K562 (cell line): ENCODE results near the gene CNGA1. TPM values are rescaled to one million over a fixed set of nuclear protein-coding genes. Genes with fewer than 3 reads are reported as not detected.

Experiments
- ATAC-seq: fragments of 200-7000 bp; cut with Tn5 transposase; 3 replicates; pipeline ENCODE4 v1.9.1; 2020; ENCODE audit warnings: moderate library complexity
- BruUV-seq: library from RNA; stranded (reverse); fragments of 400-500 nt; replicated peaks from 2 replicates; lab custom pipeline; 2021; lab: Mats Ljungman, UMichigan
- CTCF ChIA-PET: fragments of 300-600 bp; formaldehyde crosslinking; extraction: SDS; loops from one replicate; lab custom pipeline; 2021; ENCODE audit warnings: low intra/inter-chr PET ratio; lab: Yijun Ruan, JAX
- POLR2A ChIA-PET: fragments of 300-600, 350-650 bp; sonication (Branson Sonifier 250); formaldehyde crosslinking; extraction: SDS; loops from one replicate; lab custom pipeline; 2021; ENCODE audit warnings: antibody characterized with exemption, inconsistent platforms; lab: Yijun Ruan, JAX
- DNase-seq, 4 experiments: peaks; one replicate each; pipeline versions ENCODE4 v3.0.0 to v3.0.0-alpha.2; 2011 to 2018; ENCODE audit warnings: low spot score in 3 of 4, mixed read lengths in 3 of 4; ENCODE audit errors: extremely low read depth in 1 of 4
- FAIRE-seq: peaks from 2 replicates; lab custom pipeline; 2011; peaks lifted over from hg19 to GRCh38; lab: Jason Lieb, UNC
- H2AFZ ChIP-seq: 2 replicates; pipeline ENCODE4 v1.6.0; 2011; ENCODE audit warnings: low read depth, low read length, control low read depth, inconsistent platforms
- H3K27ac ChIP-seq: fragments of 200-600 bp; 3 replicates; pipeline ENCODE4 v1.8.0; 2011; ENCODE audit warnings: low read depth, mild to moderate bottlenecking, control low read depth, inconsistent platforms, low read length, moderate library complexity, mixed read lengths; ENCODE audit errors: extremely low read depth
- H3K27me3 ChIP-seq, 2 experiments: fragments of 300-600 bp in 1 of 2; 2 replicates in 1 of 2; 3 replicates in 1 of 2; pipeline versions ENCODE4 v1.6.0 to v1.8.0; 2011; ENCODE audit warnings: inconsistent platforms in 2 of 2, low read length in 2 of 2, mild to moderate bottlenecking in 1 of 2, mixed read lengths in 1 of 2, moderate library complexity in 1 of 2; ENCODE audit not compliant: control insufficient read depth in 2 of 2, insufficient read depth in 2 of 2
- H3K36me3 ChIP-seq: fragments of 300-600 bp; 3 replicates; pipeline ENCODE4 v1.8.0; 2011; ENCODE audit warnings: mild to moderate bottlenecking, low read length, inconsistent platforms; ENCODE audit not compliant: control insufficient read depth, insufficient read depth
- H3K4me1 ChIP-seq, 2 experiments: fragments of 200-600 bp in 1 of 2; replicated peaks in 1 of 2; 2 replicates in 1 of 2; 3 replicates in 1 of 2; pipeline versions ENCODE4 v1.5.1 to v1.8.0; 2011; ENCODE audit warnings: inconsistent platforms in 2 of 2, low read length in 2 of 2, mild to moderate bottlenecking in 1 of 2, mixed read lengths in 1 of 2, moderate library complexity in 1 of 2; ENCODE audit not compliant: control insufficient read depth in 2 of 2, insufficient read depth in 2 of 2
- H3K4me2 ChIP-seq: 2 replicates; pipeline ENCODE4 v1.6.1; 2011; ENCODE audit warnings: low read length, control low read depth, inconsistent platforms, mixed read lengths; ENCODE audit not compliant: insufficient read depth
- H3K4me3 ChIP-seq: fragments of 200-600 bp; sonication (generic), shearing (Covaris generic); 2 replicates; pipeline ENCODE4 v1.5.1; 2016; ENCODE audit warnings: control low read depth, inconsistent platforms
- H3K79me2 ChIP-seq: fragments of 200-600 bp; 3 replicates; pipeline ENCODE4 v1.8.0; 2011; ENCODE audit warnings: low read length, inconsistent platforms; ENCODE audit not compliant: control insufficient read depth, insufficient read depth
- H3K9ac ChIP-seq, 2 experiments: 2 replicates each; pipeline versions ENCODE4 v1.6.0 to v1.6.1; 2011; ENCODE audit warnings: low read depth in 2 of 2, low read length in 2 of 2, control low read depth in 1 of 2, inconsistent platforms in 1 of 2, mild to moderate bottlenecking in 1 of 2, mixed read lengths in 1 of 2; ENCODE audit not compliant: insufficient read depth in 1 of 2
- H3K9me1 ChIP-seq: one replicate; pipeline ENCODE4 v1.6.0; 2011; ENCODE audit warnings: inconsistent platforms, mild to moderate bottlenecking, low read length, moderate library complexity; ENCODE audit not compliant: control insufficient read depth, insufficient read depth
- H3K9me3 ChIP-seq: replicated peaks from 2 replicates; pipeline ENCODE4 v1.5.1; 2011; ENCODE audit warnings: low read depth, low read length, inconsistent platforms; ENCODE audit not compliant: control insufficient read depth, insufficient read depth
- H4K20me1 ChIP-seq: replicated peaks from 2 replicates; pipeline ENCODE4 v1.6.1; 2011; ENCODE audit warnings: low read length, inconsistent platforms, mixed read lengths; ENCODE audit not compliant: control insufficient read depth, insufficient read depth
- HNRNPH1 ChIP-seq: fragments of 200-400 bp; formaldehyde crosslinking; optimal IDR thresholded peaks from 2 replicates; pipeline ENCODE3; 2017; ENCODE audit warnings: low read depth, mild to moderate bottlenecking, low read length, moderate library complexity
- MAFG ChIP-seq: fragments of 450-650 bp; conservative IDR thresholded peaks from 2 replicates; pipeline ENCODE4 v1.6.1; 2016; ENCODE audit warnings: missing genetic modification characterization, missing compliant biosample characterization
- NCOA2 ChIP-seq, 2 experiments: fragments of 450-650 bp; IDR thresholded peaks; 2 replicates each; pipeline ENCODE4 v1.6.1; 2018; ENCODE audit warnings: mild to moderate bottlenecking in 2 of 2, moderate library complexity in 1 of 2; ENCODE audit not compliant: partially characterized antibody in 2 of 2
- NCOA6 ChIP-seq: fragments of 450-650 bp; IDR thresholded peaks from 2 replicates; pipeline ENCODE4 v1.6.1; 2017; ENCODE audit warnings: mild to moderate bottlenecking
- NONO ChIP-seq, 2 experiments: fragments of 200-400 bp in 1 of 2; fragments of 450-650 bp in 1 of 2; formaldehyde crosslinking in 1 of 2; IDR thresholded peaks; 2 replicates each; pipeline ENCODE4 v1.6.1; 2017; ENCODE audit warnings: low read depth in 2 of 2, mild to moderate bottlenecking in 2 of 2, moderate library complexity in 2 of 2, low read length in 1 of 2
- PHB ChIP-seq: fragments of 250-450 bp; sonication (Bioruptor Pico); IDR thresholded peaks from 2 replicates; pipeline ENCODE4 v1.5.0; 2021
- SNIP1 ChIP-seq: fragments of 450-650 bp; IDR thresholded peaks from 2 replicates; pipeline ENCODE4 v1.7.1; 2017; ENCODE audit warnings: low read depth, mild to moderate bottlenecking
- SRSF3 ChIP-seq: fragments of 200-400 bp; formaldehyde crosslinking; IDR thresholded peaks from 2 replicates; pipeline ENCODE4 v1.6.1; 2016; ENCODE audit warnings: mild to moderate bottlenecking, low read length, moderate library complexity; ENCODE audit not compliant: insufficient read depth
- STAT5A ChIP-seq: IDR thresholded peaks from 2 replicates; pipeline ENCODE4 v1.6.1; 2012; ENCODE audit warnings: low read length, inconsistent platforms, borderline replicate concordance
- ZNF165 ChIP-seq: fragments of 250-450 bp; sonication (Bioruptor Pico); IDR thresholded peaks from 2 replicates; pipeline ENCODE4 v1.4.0; 2020; ENCODE audit warnings: borderline replicate concordance
- ZNF444 ChIP-seq: fragments of 250-450 bp; sonication (Bioruptor Pico); IDR thresholded peaks from 2 replicates; pipeline ENCODE4 v1.4.0; 2020; ENCODE audit warnings: mild to moderate bottlenecking, moderate library complexity
- ZNF780A ChIP-seq: fragments of 250-450 bp; sonication (Bioruptor Pico); IDR thresholded peaks from 2 replicates; pipeline ENCODE4 v1.5.0; 2021; ENCODE audit warnings: mild to moderate bottlenecking
- WGBS: fragments of 100-300 bp; shearing (Covaris generic); methylation state at CpG from one replicate; pipeline ENCODE4 v1.1.6; 2016; ENCODE audit warnings: low coverage, mixed read lengths; ENCODE audit not compliant: insufficient coverage; ENCODE audit errors: missing lambda C conversion rate; 5-methylcytosine and 5-hydroxymethylcytosine counted together
- in situ Hi-C: fragments of 300-500 bp; cut with MboI; formaldehyde crosslinking; loops from 4 replicates; pipeline ENCODE4 v1.15.0; 2018; ENCODE audit warnings: inconsistent platforms, mixed read lengths
- intact Hi-C: fragments of 100-400 bp; cut with micrococcal nuclease; formaldehyde crosslinking; loops from 2 replicates; pipeline ENCODE4 v1.14.2; 2022
- polyA plus RNA-seq, 8 experiments: library from polyadenylated mRNA; depleted of rRNA in 4 of 8; stranded (reverse) in 5 of 8; unstranded in 3 of 8; fragments of >200 nt; fragmentation: Nextera tagmentation in 2 of 8; fragmentation: Illumina TruSeq in 1 of 8; extraction: Ambion mirVana in 2 of 8; extraction: Trizol in 1 of 8; gene quantifications; 2 replicates each; pipeline versions ENCODE4 v1.2.1 to v1.2.3, GENCODE V29; 2011 to 2014; ENCODE audit warnings: inconsistent platforms in 1 of 8, missing spikeins in 1 of 8
- total RNA-seq, 7 experiments: library from RNA; depleted of rRNA in 6 of 7; stranded (reverse); fragments of >200 nt in 6 of 7; fragmentation: Illumina TruSeq in 2 of 7; extraction: Trizol in 2 of 7; gene quantifications; 2 replicates each; pipeline versions ENCODE4 v1.2.1 to v1.2.3, GENCODE V29; 2011 to 2021; ENCODE audit warnings: low replicate concordance in 1 of 7
- TF ChIP-seq, protein P1 (sequence below): fragments of 450-650 bp; IDR thresholded peaks from one replicate; pipeline ENCODE4 v1.6.1; 2018; ENCODE audit warnings: mild to moderate bottlenecking, moderate library complexity; ENCODE audit not compliant: partially characterized antibody
- TF ChIP-seq, protein P2 (sequence below): fragments of 450-650 bp; formaldehyde crosslinking; IDR thresholded peaks from 2 replicates; pipeline ENCODE4 v1.4.0; 2020; ENCODE audit warnings: mild to moderate bottlenecking

CNGA1 gene
- total and polyA plus RNA-seq, 9 of the 15 experiments (the other 6 are each of a cell fraction or from before 2014, with no cell fraction given) = 0.03 to 0.29 (median 0.04) TPM; not detected in 5

- ATAC-seq (no peak), DNase-seq (no peak), FAIRE-seq (no peak)
- 0% methylated on average over 8 of the region's 8 CpGs for WGBS
- Histone ChIP-seq H3K27me3 (peaks cover 9 to 14% of the 10 kb centered on the region in 2 experiments; a peak in 4 of 5 replicates), H3K9me3 (no peaks in the 10 kb centered on the region), H3K4me2 (no peak overlapping the region), H3K9ac (no peak overlapping the region), H4K20me1 (no peaks in the 10 kb centered on the region), H2AFZ (no peak overlapping the region), H3K27ac (no peak overlapping the region), H3K4me3 (no peak overlapping the region), H3K79me2 (no peaks in the 10 kb centered on the region), H3K4me1 (no peaks in the 10 kb centered on the region), H3K9me1 (no peaks in the 10 kb centered on the region), H3K36me3 (no peaks in the 10 kb centered on the region)
- BruUV-seq = no TSS peak
- TF ChIP-seq ZNF165 = no peak
- no peak for TF ChIP-seq STAT5A
- TF ChIP-seq SNIP1 = no peak
- TF ChIP-seq, protein P1, sequence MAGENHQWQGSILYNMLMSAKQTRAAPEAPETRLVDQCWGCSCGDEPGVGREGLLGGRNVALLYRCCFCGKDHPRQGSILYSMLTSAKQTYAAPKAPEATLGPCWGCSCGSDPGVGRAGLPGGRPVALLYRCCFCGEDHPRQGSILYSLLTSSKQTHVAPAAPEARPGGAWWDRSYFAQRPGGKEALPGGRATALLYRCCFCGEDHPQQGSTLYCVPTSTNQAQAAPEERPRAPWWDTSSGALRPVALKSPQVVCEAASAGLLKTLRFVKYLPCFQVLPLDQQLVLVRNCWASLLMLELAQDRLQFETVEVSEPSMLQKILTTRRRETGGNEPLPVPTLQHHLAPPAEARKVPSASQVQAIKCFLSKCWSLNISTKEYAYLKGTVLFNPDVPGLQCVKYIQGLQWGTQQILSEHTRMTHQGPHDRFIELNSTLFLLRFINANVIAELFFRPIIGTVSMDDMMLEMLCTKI = no peak
- no peak for TF ChIP-seq NCOA6
- no peak for TF ChIP-seq MAFG (tag)
- TF ChIP-seq, protein P2, sequence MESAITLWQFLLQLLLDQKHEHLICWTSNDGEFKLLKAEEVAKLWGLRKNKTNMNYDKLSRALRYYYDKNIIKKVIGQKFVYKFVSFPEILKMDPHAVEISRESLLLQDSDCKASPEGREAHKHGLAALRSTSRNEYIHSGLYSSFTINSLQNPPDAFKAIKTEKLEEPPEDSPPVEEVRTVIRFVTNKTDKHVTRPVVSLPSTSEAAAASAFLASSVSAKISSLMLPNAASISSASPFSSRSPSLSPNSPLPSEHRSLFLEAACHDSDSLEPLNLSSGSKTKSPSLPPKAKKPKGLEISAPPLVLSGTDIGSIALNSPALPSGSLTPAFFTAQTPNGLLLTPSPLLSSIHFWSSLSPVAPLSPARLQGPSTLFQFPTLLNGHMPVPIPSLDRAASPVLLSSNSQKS (CRISPR knock-in tag) = no peak
- TF ChIP-seq NONO (IDR thresholded peaks at IDR 0.05; ENCODE audit: low read depth in 2 of 2, low read length in 1 of 2) = no peak
- no peak for TF ChIP-seq ZNF780A
- TF ChIP-seq NCOA2 (IDR thresholded peaks at IDR 0.05; ENCODE audit: partially characterized antibody in 2 of 2) = no peak
- no peak for TF ChIP-seq HNRNPH1
- TF ChIP-seq SRSF3 = no peak
- no peak for TF ChIP-seq PHB
- TF ChIP-seq ZNF444 (CRISPR knock-in tag) = no peak
- POLR2A ChIA-PET = no interaction called here
- CTCF ChIA-PET = no interaction called here
- in situ Hi-C loops (no loop called here), intact Hi-C loops (no loop called here)
These were observed 33.0 kb upstream of the CNGA1 start for GRCh38 chr4:48049483-48049882.
